A204.1 (cell line): ENCODE data around the gene APOC3.
"Not testable (repeated sequence)": the region's sequence is repeated elsewhere in the genome, so short reads cannot be mapped to it uniquely, and the experiment has no call there.

Source experiments
- FAIRE-seq: peaks from 2 replicates; lab custom pipeline; 2012; peaks lifted over from hg19 to GRCh38; lab: Jason Lieb, UNC

APOC3 gene

DNA sequence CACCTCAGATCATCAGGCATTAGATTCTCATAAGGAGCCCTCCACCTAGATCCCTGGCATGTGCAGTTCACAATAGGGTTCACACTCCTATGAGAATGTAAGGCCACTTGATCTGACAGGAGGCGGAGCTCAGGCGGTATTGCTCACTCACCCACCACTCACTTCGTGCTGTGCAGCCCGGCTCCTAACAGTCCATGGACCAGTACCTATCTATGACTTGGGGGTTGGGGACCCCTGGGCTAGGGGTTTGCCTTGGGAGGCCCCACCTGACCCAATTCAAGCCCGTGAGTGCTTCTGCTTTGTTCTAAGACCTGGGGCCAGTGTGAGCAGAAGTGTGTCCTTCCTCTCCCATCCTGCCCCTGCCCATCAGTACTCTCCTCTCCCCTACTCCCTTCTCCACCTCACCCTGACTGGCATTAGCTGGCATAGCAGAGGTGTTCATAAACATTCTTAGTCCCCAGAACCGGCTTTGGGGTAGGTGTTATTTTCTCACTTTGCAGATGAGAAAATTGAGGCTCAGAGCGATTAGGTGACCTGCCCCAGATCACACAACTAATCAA lies 2.2 kb downstream of the APOC3 start:
- FAIRE-seq = no peak

- no peak for FAIRE-seq
Observed at GRCh38 chr11:116832350-116833290, 2.9 kb downstream of the APOC3 start.

DNA sequence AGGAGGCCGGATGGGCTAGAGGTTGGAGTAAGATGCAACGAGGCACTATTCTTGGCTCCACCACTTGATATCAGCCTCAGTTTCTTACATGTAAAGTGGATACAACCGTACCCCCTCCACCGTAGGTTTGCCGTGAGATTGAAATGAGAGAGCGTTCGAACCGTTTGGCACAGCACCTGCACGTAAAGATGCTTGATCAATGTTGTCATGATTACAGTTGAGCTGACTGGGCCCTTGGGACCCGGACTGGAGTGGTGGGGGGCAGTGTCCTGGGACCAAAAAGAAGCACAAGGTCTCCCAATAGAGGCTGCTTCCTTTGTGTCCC lies 3.7 kb downstream of the APOC3 start:
- FAIRE-seq = no peak

GRCh38 chr11:116833816-116834534 lies 4.3 kb downstream of the APOC3 start:
- FAIRE-seq = no peak

DNA sequence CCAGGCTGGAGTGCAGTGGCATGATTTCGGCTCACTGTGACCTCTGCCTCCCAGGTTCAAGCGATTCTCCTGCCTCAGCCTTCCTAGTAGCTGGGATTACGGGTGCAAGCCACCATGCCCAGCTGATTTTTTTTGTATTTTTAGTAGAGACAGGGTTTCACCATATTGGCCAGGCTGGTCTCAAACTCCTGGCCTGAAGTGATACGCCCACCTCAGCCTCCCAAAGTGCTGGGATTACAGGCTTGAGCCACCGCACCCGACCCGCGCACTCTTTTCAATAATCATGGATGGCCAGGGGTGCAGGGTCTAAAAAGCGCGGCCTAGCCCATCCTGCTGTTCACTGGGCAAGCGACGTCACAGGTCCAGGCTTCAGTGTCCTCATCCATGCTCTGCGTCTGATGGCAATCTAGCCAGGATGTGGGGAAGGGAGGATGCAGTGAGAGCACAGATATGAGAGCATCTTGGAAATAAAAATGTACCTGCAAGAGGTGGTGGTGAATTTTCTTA lies 4.9 kb downstream of the APOC3 start:
- not testable (repeated sequence) for FAIRE-seq

DNA sequence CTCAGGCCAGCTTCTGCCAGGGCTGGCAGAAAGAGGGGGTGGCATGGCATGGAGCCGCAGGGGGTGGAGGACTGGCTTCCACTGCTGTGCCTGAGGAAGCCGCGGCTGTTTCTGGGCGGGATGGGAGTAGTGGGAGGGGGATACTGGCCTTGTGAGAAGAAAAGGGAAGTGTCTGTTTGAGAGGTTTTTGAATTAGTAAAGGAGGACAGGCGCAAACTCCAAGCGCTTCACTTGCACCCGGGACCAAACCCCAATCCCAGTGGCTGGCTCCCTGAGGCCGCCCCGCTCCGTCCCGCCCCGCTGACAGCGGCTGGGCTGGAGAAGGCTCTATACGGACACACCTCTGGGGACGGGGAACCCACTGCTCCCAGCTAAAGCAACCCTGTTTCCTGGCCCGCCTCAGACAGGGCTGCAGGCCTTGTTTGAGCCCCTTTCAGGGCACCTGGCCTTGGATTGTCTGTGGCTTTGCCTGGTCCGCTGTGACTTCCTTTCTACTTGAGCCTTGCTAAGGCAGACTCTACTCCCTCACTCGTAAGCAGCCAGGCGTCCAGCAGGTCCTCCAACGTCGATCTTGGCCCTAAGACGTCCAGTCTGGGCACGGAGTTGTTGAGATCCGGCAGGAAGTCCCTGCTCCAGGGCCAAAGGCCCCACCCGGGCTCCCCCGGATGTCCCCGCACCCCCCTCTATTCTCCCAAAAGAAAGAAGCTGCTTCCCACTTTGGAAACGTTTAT lies 5.5 kb downstream of the APOC3 start:
- FAIRE-seq = no peak

DNA sequence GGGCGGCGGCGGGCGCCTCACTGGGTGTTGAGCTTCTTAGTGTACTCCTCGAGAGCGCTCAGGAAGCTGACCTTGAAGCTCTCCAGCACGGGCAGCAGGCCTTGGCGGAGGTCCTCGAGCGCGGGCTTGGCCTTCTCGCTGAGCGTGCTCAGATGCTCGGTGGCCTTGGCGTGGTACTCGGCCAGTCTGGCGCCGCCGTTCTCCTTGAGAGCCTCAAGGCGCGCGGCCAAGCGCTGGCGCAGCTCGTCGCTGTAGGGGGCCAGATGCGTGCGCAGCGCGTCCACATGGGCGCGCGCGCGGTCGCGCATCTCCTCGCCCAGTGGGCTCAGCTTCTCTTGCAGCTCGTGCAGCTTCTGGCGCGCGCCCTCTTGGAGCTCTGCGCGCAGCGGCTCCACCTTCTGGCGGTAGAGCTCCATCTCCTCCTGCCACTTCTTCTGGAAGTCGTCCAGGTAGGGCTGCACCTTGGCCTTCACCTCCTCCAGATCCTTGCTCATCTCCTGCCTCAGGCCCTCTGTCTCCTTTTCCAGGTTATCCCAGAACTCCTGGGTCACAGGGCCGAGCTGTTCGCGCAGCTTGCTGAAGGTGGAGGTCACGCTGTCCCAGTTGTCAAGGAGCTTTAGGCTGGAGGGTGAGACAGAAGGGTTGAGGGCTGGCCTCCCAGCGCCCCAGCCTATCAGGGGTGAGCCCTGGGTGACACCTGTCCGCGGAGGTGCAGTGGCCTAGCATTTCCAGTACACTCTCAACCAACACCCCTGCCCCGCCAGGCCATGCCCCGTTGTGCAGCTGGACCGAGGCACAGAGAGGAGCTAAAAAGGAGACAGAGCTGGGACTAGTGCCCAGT lies 6.3 kb downstream of the APOC3 start:
- no peak for FAIRE-seq

DNA sequence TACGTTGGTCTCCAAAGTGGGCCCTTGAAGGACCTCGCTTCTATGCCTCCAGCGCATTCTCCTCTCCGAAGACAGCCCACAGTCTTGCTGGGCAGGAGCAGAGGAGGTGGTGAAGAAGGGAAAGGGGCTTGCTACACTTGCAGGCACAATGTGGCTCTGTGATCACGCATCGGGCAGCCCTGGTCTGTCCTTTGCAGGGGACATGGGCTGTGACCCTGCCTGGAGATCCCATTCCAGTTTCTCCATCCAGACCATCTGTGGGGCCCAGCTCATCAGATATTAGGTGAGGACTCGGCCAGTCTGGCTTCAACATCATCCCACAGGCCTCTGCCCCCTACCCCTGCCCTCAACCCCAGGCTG lies 6.9 kb downstream of the APOC3 start:
- no peak for FAIRE-seq

DNA sequence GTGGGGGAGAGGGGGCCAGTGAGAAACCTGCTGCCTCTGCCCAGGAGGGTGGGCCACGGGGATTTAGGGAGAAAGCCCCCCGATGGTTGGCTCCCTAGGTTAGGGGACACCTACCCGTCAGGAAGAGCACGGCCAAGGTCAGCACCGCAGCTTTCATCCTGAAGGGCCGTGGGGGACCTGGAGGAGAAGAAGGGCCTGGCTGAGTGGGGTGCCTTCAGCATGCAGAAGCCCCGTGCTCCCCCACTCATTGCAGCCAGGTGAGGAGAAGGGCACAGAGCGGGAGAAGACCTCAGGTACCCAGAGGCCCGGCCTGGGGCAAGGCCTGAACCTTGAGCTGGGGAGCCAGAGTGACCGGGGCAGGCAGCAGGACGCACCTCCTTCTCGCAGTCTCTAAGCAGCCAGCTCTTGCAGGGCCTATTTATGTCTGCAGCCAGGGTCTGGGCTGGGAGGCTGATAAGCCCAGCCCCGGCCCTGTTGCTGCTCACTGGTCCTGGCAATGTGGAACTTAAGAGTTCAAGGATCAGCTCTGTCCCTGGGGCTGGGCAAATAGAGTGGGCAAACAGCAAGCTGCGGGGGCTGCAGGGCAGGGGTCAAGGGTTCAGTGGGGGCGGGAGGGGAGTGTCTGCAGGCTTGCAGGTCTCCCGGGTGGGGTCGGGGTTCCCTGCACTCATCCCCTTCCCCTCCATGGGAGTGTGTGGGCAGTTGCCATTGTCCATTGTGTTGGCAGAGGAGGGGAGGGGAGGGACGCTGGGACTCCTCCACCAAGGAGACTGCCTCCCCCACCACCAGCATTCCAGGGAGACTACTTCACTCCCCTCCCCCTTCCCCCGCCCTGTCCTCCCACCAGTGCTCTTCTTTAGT lies 7.8 kb downstream of the APOC3 start, which contains the start of gene APOA1:
TSS of gene APOA1 (minus strand) at position 392 of the 861 bp plus-strand sequence. CDS start at position 157, 235 bp downstream.
- no peak for FAIRE-seq

DNA sequence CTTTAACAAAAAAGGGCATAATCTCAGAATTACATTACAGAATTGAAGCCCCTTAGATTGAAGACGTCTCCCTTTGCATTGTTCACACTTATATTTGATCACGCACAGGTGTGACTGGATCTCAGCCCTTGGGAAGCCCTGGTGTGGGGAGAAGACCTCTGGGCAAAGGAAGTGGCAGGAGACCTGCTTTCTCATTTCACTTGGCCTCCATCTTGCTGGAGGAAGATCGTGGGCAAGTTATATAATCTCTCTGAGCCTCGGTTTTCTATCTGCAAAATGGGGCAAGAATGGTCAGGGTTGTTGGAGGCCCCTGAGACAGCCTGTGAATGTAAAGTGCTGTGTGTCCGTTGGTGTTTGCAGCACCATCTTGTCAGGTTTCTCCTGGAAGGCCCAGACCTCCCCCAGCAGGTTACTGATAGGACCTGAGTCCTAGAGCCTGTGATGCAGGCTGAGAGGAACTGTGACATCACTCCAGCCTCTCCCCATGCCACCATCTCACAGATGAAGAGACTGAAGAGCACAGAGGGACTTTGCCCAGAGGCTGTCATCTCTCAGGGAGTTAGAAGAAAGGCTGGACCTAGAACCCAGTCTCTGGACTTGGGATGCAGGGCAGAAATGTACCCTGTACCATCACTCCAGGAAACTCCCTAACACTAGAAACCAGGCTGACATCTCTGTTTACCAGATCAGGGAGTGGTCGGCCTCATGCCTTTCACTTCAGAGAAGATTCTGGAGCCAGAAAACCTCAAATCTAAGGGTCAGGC lies 8.8 kb downstream of the APOC3 start:
- no peak for FAIRE-seq

- no peak for FAIRE-seq
Observed at GRCh38 chr11:116840224-116840745, 10.6 kb downstream of the APOC3 start.

DNA sequence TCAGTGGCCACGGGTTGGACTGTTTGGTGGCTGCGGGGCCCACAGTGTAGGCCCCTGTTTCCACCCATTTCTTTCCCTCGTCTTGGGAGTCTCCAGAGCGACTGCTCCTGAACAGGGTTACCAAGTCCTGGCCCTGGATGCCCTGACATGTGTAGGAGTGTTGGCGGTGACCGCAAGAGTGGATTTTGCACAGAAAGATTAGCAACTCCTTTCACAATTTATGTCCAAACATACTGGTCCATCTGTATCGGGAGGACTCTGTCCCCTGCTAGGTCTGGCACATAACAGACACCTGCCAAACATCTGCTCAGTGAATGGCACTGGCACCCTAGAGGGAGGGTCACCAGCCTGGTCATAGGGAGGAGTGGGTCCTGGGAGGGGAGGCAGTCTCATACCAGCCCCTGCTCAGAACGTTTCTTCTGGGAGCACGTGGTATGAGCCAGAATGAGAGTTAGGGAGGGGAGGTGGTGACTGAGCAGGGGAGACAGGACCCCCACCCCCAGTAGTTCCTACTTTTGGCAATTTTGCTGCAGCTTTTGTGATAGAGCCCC lies 11.1 kb downstream of the APOC3 start:
- FAIRE-seq = no peak

DNA sequence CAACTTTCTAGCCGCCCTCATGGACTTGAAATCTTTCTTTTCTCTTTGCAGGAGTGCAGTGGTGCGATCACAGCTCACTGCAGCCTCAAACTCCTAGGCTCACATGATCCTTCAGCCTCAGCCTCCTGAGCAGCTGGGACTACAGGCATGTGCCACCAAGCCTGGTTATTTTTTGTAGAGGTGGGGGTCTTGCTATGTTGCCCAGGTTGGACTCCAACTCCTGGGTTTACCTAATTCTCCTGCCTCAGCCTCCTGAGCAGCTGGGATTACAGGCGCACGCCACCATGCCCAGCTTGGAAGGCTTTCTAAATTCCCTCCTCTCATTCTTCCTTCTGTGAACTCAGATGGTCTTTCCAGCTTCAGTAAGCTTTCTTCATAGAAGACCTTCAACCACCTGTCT lies 12.4 kb downstream of the APOC3 start:
- no peak for FAIRE-seq

DNA sequence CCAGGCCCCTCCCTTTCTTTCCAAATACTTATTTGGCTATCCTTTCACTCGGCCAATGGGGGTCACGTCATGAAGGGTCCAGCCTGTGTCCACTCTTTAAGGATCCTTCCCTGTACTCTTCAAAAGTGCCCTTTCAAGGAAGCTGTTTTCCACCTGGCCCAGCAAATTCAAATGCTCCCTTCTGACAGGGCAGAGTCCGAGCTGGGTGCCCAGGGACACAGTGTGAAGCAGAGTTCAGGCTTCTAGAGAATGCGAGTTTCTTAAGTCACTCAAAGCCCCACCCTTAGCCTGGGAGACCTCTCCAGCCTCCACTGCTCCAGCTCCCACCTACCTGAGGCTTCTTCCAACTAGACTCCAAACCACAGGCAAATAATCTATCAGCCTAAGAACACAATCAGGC lies 13.2 kb downstream of the APOC3 start:
- FAIRE-seq = no peak

DNA sequence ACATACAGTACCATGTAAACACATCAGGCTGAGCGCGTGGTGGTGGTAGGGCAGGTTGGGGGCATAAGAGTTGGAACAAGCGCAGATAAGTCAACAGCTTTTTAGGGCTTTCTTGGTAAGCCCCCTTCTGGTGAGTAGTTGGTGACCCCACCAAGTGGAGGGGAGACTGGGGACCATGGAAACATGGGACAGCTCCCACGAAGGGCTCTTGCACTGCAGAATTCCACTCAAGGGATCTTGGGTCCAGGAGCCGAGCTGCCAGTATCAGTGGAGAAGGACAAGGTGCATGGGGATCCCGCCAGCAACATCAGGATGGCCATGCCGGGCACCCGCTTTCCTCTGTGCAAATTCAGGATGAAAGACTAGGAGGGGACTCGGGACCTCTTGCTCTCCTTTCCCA lies 14.0 kb downstream of the APOC3 start:
- no peak for FAIRE-seq

DNA sequence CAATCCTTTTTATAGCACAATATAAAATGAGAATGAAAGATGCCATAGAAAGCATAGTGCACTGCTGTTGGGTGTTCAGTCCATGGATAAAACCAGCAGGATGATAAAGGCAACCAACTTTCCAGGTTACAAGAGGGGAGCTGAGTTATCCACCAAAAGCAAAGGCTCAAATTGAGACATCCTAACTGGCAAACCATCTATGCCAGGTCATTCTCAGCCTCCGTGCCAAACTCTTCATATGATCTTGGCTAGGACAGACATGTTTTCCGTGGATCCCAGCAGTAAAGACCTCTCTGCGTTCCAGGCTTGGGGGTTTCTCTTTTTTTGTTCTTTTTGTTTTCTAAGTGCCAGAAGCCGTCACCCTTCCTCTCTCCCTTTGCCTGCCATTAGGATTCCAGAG lies 15.0 kb downstream of the APOC3 start:
- no peak for FAIRE-seq

DNA sequence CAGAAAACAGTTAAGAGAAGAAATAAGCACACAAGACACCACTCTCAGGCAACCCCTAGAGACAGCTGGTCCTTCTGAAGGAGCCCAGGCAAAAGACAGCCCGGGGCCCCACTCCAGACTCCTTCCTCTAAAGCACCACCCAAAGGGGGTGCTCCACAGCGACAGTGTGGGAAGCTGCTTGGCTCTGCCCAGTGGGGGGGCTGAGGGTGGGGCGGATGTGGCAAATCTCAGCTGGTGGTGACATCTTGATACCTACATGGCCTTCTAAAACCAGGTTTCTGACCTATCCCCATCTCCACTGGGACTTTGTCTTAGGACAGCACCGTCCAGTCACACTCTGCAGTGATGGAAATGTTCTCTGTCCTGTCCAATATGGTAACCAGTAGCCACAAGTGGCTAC lies 17.9 kb downstream of the APOC3 start:
- FAIRE-seq = no peak

DNA sequence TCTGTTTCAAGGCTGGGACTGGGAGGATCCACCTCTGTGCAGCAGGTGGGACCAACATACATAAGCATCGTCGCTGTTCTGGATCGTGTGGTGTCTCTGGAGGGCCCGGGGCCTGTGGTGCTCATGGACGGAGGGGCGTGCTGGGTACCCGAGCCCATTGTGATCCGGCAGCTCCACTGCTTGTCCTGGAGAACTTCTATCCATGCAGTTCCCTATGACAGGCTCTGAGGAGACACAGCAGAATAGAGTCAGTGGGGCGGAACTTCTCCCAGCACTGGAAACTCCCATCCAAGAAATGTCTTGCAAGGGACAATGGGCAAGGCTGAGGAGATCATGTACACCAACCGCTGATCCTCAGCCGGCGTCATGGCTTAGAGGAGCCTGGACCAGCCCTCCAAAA lies 19.4 kb downstream of the APOC3 start:
- no peak for FAIRE-seq

DNA sequence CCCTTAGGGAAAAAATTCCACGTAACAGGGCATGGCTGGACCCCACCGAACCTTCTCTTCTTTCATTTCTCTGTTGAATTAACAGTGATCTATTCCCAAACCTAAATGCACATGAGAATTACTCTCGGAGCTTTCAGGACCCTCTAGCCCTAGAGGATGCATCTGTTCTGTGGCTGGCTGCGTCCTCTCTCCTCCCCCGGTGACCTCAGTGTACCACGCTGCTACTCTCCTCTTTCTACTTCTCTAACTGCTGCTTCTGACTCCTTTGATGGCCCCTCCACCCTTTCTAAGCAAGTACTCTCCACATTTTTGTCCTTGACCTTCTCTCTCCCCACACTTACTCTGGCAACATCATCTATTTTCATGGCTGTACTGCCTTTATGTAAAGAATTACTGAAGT lies 19.8 kb downstream of the APOC3 start:
- no peak for FAIRE-seq
